ENCODE data around the gene CDC25B.

CDC25B gene

DNA sequence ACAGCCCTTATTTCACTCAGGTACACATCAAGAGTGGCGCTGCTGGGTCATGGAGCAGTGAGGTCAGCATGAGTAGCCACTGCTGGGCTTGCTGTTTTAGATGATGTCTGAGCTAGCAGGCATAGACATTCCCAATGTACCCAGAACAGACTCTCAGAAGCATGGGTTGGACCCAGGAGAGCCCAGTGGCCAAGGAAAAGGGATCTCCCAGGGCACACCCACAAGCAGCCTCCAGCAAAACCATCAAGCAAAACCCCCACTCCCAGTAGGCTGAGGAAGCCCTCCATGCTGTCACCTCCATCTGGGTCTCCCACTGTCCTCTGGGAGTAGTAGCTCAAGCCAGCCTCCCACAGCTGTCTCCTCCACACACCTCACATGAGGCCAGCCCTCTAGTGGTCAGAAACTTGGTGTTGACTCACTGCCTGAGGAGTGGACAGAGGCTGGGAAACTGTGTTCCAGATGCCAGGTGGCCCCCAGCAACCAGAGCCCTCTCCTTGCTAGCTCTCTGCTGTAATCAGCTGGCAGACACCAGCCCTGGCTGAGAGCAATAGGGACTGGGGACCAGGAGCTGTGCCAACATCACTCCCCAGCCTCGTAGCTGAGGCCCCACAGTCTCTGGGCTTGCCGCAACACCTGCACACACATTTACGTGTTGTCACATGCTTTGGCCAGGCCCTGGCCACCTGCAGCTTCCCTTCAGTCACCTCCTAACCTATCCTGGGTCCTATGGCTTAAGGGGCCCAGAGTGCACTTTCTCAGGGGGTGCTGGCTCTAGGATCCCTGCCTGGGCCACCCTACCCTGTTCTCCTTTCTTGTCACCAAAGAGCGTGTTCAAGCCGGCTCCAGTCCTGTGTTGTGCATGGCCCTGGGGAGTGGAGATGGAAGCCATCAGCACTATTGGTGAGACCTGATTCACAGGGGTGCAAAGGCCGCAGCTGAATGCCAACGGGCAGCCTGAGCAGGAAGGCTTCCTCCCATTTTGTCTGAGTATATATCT is 22.3 kb downstream of the CDC25B start (continued):
- TF ChIP-seq KLF1 (tag by site-specific recombination; IDR thresholded peaks at IDR 0.05) (no peak), ZNF555 (tag by site-specific recombination; conservative IDR thresholded peaks at IDR 0.05) (no peak), ZNF16 (tag by site-specific recombination; IDR thresholded peaks at IDR 0.05; ENCODE audit: low read depth) (no peak), ZBTB21 (tag by site-specific recombination; IDR thresholded peaks at IDR 0.05) (no peak), EGR2 (tag by site-specific recombination; IDR thresholded peaks at IDR 0.05; ENCODE audit: low read depth) (peak; percentile 92), KLF16 (tag by site-specific recombination; IDR thresholded peaks at IDR 0.05) (no peak), SCRT1 (tag by site-specific recombination; IDR thresholded peaks at IDR 0.05; ENCODE audit: borderline replicate concordance) (no peak), ZNF132 (tag by site-specific recombination; IDR thresholded peaks at IDR 0.05; ENCODE audit: borderline replicate concordance) (no peak), GLI2 (tag by site-specific recombination; IDR thresholded peaks at IDR 0.05; ENCODE audit: borderline replicate concordance, low read depth) (no peak), ZNF791 (tag by site-specific recombination; IDR thresholded peaks at IDR 0.05) (no peak), ZNF175 (tag by site-specific recombination; IDR thresholded peaks at IDR 0.05) (no peak)
- TF ChIP-seq, protein P1, sequence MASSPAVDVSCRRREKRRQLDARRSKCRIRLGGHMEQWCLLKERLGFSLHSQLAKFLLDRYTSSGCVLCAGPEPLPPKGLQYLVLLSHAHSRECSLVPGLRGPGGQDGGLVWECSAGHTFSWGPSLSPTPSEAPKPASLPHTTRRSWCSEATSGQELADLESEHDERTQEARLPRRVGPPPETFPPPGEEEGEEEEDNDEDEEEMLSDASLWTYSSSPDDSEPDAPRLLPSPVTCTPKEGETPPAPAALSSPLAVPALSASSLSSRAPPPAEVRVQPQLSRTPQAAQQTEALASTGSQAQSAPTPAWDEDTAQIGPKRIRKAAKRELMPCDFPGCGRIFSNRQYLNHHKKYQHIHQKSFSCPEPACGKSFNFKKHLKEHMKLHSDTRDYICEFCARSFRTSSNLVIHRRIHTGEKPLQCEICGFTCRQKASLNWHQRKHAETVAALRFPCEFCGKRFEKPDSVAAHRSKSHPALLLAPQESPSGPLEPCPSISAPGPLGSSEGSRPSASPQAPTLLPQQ (tag by site-specific recombination; IDR thresholded peaks at IDR 0.05) = 0 out of 2 replicates have a peak, but pooled peaks have one; percentile 12
- TF ChIP-seq, protein P2, sequence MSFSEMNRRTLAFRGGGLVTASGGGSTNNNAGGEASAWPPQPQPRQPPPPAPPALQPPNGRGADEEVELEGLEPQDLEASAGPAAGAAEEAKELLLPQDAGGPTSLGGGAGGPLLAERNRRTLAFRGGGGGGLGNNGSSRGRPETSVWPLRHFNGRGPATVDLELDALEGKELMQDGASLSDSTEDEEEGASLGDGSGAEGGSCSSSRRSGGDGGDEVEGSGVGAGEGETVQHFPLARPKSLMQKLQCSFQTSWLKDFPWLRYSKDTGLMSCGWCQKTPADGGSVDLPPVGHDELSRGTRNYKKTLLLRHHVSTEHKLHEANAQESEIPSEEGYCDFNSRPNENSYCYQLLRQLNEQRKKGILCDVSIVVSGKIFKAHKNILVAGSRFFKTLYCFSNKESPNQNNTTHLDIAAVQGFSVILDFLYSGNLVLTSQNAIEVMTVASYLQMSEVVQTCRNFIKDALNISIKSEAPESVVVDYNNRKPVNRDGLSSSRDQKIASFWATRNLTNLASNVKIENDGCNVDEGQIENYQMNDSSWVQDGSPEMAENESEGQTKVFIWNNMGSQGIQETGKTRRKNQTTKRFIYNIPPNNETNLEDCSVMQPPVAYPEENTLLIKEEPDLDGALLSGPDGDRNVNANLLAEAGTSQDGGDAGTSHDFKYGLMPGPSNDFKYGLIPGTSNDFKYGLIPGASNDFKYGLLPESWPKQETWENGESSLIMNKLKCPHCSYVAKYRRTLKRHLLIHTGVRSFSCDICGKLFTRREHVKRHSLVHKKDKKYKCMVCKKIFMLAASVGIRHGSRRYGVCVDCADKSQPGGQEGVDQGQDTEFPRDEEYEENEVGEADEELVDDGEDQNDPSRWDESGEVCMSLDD (tag by site-specific recombination; IDR thresholded peaks at IDR 0.05) = no peak
- TF ChIP-seq, protein P3, sequence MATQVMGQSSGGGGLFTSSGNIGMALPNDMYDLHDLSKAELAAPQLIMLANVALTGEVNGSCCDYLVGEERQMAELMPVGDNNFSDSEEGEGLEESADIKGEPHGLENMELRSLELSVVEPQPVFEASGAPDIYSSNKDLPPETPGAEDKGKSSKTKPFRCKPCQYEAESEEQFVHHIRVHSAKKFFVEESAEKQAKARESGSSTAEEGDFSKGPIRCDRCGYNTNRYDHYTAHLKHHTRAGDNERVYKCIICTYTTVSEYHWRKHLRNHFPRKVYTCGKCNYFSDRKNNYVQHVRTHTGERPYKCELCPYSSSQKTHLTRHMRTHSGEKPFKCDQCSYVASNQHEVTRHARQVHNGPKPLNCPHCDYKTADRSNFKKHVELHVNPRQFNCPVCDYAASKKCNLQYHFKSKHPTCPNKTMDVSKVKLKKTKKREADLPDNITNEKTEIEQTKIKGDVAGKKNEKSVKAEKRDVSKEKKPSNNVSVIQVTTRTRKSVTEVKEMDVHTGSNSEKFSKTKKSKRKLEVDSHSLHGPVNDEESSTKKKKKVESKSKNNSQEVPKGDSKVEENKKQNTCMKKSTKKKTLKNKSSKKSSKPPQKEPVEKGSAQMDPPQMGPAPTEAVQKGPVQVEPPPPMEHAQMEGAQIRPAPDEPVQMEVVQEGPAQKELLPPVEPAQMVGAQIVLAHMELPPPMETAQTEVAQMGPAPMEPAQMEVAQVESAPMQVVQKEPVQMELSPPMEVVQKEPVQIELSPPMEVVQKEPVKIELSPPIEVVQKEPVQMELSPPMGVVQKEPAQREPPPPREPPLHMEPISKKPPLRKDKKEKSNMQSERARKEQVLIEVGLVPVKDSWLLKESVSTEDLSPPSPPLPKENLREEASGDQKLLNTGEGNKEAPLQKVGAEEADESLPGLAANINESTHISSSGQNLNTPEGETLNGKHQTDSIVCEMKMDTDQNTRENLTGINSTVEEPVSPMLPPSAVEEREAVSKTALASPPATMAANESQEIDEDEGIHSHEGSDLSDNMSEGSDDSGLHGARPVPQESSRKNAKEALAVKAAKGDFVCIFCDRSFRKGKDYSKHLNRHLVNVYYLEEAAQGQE (tag by site-specific recombination; IDR thresholded peaks at IDR 0.05) = peak; percentile 25; the same call in 1 of the 2 replicates
- TF ChIP-seq, protein P4, sequence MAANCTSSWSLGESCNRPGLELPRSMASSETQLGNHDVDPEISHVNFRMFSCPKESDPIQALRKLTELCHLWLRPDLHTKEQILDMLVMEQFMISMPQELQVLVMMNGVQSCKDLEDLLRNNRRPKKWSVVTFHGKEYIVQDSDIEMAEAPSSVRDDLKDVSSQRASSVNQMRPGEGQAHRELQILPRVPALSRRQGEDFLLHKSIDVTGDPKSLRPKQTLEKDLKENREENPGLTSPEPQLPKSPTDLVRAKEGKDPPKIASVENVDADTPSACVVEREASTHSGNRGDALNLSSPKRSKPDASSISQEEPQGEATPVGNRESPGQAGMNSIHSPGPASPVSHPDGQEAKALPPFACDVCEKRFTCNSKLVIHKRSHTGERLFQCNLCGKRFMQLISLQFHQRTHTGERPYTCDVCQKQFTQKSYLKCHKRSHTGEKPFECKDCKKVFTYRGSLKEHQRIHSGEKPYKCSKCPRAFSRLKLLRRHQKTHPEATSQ (tag by site-specific recombination; IDR thresholded peaks at IDR 0.05) = no peak
- TF ChIP-seq, protein P5, sequence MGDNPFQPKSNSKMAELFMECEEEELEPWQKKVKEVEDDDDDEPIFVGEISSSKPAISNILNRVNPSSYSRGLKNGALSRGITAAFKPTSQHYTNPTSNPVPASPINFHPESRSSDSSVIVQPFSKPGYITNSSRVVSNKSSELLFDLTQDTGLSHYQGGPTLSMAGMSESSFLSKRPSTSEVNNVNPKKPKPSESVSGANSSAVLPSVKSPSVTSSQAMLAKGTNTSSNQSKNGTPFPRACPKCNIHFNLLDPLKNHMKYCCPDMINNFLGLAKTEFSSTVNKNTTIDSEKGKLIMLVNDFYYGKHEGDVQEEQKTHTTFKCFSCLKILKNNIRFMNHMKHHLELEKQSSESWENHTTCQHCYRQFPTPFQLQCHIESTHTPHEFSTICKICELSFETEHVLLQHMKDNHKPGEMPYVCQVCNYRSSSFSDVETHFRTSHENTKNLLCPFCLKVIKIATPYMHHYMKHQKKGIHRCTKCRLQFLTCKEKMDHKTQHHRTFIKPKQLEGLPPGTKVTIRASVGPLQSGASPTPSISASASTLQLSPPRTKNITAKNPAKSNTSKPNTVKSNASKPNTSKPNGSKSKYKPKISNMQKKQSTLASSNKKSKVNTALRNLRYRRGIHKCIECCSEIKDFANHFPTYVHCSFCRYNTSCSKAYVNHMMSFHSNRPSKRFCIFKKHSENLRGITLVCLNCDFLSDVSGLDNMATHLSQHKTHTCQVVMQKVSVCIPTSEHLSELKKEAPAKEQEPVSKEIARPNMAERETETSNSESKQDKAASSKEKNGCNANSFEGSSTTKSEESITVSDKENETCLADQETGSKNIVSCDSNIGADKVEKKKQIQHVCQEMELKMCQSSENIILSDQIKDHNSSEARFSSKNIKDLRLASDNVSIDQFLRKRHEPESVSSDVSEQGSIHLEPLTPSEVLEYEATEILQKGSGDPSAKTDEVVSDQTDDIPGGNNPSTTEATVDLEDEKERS (tag by site-specific recombination; IDR thresholded peaks at IDR 0.05) = no peak
- TF ChIP-seq, protein P6, sequence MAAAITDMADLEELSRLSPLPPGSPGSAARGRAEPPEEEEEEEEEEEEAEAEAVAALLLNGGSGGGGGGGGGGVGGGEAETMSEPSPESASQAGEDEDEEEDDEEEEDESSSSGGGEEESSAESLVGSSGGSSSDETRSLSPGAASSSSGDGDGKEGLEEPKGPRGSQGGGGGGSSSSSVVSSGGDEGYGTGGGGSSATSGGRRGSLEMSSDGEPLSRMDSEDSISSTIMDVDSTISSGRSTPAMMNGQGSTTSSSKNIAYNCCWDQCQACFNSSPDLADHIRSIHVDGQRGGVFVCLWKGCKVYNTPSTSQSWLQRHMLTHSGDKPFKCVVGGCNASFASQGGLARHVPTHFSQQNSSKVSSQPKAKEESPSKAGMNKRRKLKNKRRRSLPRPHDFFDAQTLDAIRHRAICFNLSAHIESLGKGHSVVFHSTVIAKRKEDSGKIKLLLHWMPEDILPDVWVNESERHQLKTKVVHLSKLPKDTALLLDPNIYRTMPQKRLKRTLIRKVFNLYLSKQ (tag by site-specific recombination; IDR thresholded peaks at IDR 0.05; ENCODE audit: borderline replicate concordance) = no peak
- TF ChIP-seq, protein P7, sequence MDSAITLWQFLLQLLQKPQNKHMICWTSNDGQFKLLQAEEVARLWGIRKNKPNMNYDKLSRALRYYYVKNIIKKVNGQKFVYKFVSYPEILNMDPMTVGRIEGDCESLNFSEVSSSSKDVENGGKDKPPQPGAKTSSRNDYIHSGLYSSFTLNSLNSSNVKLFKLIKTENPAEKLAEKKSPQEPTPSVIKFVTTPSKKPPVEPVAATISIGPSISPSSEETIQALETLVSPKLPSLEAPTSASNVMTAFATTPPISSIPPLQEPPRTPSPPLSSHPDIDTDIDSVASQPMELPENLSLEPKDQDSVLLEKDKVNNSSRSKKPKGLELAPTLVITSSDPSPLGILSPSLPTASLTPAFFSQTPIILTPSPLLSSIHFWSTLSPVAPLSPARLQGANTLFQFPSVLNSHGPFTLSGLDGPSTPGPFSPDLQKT (IDR thresholded peaks at IDR 0.05; ENCODE audit: borderline replicate concordance, low read depth, low read length) = no peak
- TF ChIP-seq, protein P8, sequence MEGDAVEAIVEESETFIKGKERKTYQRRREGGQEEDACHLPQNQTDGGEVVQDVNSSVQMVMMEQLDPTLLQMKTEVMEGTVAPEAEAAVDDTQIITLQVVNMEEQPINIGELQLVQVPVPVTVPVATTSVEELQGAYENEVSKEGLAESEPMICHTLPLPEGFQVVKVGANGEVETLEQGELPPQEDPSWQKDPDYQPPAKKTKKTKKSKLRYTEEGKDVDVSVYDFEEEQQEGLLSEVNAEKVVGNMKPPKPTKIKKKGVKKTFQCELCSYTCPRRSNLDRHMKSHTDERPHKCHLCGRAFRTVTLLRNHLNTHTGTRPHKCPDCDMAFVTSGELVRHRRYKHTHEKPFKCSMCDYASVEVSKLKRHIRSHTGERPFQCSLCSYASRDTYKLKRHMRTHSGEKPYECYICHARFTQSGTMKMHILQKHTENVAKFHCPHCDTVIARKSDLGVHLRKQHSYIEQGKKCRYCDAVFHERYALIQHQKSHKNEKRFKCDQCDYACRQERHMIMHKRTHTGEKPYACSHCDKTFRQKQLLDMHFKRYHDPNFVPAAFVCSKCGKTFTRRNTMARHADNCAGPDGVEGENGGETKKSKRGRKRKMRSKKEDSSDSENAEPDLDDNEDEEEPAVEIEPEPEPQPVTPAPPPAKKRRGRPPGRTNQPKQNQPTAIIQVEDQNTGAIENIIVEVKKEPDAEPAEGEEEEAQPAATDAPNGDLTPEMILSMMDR (tag by site-specific recombination; IDR thresholded peaks at IDR 0.05) = peak; percentile 92

All from HEK293 (cell line).